GM19438 (cell line): Measurements from ENCODE around the gene RSU1.

Experiments used
- ATAC-seq: cut with Tn5 transposase; IDR thresholded peaks from one replicate; pipeline ENCODE4 v1.9.1; 2021; ENCODE audit warnings: low read depth; ENCODE audit not compliant: unreplicated experiment

RSU1 gene

DNA sequence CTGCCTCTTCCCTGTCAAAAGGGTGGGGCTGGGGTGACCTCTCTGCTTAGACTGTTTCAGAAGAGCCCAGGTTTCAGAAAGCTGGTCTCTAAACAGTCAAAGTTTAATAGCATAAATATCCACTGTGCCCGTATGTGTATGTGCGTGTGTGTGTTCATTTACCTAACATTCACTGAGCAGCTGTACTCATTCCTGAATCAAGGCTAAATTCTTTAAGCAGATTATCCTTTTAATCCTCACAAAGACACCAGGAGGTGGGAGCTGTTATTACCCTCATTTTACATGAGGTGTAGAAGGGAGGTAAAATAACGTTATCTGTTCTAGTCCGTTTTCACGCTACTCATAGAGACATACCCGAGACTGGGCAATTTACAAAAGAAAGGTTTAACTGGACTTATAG is 72.2 kb downstream of the RSU1 start:
- no peak for ATAC-seq

DNA sequence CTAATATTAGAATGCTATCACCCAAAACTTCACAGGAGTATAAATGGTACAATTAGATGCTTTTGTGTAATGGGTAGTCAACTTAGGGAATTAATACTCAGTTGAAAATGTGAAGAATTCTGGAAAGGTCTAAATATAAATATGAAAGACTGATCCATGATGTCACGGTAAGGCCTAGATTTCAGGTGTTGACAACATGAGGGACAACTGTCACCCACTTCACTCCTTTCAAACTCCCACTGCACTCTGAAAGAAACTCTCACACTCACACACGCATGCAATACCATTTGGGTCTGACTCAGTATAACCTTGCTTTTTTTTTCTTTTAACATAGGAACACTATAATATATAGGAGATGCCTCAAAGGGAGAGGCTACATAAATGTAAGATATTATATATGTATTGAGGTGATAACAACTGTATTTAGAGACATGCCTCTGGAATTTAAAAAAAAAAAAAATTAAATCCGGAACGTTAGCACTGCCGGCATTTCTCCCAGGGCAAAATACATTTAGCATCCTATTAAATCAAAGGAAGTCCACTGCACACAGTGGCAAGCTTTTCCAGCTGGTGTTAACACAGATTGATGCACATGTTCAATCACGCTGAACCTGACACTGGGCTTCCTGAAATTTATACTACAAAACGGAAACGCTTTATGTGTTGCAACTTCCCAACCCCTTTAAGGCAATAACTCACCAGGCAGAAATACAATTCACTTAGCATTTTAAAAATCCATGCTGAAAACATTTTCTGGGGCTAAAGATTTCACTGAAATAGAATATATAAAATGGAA is 74.9 kb downstream of the RSU1 start:
- ATAC-seq = no peak

DNA sequence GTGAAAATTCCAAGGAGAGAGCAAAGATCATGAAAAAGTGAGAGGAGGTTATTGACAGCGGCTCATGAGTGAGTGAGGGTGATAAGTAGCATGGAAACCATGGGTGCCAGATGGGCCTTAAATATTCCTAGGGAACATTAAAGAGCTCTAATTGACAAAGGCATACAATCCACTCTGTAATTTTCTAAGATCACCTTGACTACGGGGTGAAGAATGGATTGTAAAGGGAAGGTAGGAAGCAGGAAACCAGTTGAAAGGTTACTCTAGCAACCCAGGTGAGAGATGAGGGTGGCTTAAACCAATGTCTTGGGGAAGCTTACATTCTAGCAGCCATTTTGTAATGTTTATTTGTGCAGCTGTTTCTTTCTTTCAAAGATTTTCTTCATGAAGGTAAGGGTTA is 75.7 kb downstream of the RSU1 start:
- ATAC-seq = no peak

DNA sequence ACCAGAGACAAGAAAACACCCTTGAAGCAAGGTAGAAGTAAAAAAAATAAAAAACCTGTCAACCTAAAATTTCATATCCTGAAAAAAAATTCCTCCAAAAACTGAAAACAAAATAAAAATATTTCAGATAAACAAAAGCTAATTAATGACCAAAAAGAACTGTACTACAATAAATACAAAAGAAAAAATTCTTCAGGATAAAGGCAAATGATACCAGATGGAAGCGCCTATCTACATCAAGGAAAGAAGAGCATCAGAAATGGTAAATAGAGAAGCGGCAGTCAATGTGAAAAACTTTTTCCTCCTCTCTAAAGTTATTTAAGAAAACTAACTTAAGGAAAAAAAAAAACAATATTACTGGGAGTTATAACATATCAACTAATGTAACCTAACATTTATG is 79.8 kb downstream of the RSU1 start:
- ATAC-seq = no peak

DNA sequence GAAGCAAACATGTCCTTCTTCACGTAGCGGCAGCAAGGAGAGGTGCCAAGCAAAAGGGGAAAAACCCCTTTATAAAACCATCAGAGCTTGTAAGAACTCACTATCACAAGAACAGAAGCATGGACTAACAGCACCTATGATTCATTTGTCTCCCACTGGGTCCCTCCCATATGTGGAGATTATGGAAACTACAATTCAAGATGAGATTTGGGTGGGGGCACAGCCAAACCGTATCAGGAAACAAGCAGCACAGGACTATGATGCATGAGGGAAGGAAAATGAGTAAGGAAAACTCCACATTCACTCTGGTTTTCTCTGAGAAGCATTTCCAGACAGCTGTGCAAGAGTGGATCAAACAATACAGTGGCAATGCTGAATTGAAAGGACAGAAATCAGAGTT is 81.6 kb downstream of the RSU1 start:
- ATAC-seq = no peak

DNA sequence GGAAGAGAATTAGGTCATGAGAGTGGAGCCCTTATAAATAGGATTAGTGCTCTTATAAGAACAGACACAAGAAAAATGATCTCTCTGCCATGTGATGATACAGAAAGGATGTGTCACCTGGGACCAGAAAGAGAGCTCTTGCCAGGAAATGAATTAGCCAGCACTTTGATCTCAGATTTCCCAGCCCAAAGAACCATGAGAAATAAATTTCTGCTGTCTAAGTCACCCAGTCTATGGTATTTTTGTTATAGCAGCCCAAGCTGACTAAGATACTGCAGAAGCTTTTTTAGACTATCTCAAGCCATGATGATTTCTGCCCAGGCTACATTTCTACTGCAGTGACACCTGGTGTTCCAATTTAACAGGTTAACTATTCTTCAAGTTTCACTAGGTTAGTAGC is 84.8 kb downstream of the RSU1 start:
- ATAC-seq = no peak

DNA sequence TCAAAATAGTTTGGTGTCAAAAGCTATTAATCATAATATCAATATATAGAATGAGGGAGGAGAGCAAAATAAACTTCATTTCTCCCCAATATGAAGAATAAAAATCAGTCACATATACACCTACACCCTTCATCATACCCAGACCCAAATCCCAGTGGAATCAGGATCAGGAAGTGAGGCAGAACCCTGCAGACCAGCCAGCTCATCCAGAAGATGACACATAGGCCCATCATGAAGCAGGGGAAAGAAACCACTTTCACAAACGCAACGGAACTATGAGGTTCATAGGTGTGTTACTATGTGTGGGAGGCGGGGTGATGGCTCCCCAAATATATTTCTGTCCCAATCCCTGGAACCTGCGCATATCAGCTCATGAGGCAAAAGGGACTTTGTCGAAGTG is 89.0 kb downstream of the RSU1 start:
- ATAC-seq = no peak

DNA sequence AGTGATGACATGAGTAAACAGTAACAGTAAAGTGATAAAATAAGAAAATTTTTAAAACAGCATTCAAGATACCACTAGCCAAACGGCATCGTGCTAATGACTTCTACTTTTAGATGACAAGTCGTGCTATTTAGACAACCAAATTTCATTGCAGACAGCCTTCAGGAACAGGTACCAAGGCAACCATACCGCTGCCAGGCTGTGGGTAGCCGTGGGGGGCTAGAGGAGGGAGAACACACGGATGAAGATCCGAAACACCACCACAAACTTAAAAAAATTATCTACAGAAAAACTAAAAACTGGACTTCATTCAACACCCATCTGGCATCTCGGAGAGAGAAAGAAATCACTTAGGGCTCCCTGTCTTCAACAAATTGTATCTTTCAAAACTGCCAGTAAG is 89.6 kb downstream of the RSU1 start:
- ATAC-seq = no peak

DNA sequence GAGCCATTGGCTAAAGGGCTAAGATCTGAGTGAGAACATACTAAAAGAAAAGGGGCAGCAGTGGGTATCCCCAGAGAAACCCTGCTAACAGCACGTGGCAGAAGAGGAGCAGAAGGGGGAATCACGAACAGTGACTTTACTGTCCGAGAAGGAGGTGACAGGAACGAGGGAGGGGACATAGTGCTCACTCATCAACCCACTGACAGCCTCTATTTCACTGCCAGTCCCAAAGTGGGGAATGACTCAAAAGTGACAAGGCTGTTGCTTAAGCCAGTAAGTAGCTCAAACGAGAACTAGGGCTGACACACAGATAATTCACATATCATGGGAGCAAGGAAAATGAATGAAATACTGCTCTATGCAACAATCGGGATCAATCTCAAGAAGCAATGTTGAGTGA is 92.7 kb downstream of the RSU1 start:
- no peak for ATAC-seq

DNA sequence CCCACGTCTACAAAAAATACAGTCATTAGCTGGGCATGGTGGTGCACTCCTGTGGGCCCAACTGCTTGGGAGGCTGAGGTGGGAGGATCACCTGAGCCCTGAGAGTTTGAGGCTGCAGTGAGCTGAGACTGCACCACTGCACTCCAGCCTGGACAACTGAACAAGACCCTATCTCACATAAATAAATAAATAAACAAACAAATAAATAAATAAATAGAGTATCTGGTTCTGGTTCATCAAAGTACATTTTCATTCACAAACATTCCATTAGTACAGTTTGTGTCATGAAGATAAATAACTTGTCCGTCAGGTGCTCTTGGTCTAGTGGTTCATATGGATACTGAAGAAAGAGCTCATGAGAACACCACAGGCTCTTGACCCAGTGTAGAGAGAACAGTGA is 96.4 kb downstream of the RSU1 start:
- no peak for ATAC-seq

DNA sequence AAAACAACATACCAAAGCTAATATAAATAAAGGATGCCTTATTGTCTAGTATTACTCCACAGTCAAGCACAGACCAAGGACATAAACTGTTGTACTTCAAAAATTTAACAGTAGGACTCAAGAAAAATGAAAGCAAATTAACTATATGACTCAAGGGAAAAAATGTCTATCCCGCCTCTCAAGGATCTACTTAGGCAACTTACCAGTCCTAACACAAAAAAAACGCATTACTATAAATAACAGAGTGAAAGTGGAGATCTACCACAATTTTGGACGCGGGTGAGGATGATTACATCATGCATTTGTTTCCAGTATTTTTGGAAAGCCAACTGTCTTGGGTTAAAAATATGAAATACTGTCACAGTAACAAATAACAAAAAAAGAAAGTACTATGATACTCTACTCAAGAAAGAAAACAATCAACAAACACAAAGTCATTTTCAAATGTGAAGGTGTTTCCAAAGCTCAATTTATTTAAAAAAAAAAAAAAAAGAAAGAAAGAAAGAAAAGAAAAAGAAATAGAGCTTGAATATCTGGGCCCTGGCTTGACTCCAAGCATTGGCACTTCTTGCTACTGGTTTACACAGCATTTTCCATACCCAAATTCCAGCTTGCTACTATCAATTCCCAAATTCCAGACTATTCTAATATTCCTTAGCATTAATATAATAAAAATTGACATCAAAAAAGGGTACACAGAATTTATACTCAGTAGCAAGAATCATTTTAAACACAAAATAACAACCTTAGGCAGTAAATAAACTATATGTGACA is 99.4 kb downstream of the RSU1 start:
- ATAC-seq = no peak

DNA sequence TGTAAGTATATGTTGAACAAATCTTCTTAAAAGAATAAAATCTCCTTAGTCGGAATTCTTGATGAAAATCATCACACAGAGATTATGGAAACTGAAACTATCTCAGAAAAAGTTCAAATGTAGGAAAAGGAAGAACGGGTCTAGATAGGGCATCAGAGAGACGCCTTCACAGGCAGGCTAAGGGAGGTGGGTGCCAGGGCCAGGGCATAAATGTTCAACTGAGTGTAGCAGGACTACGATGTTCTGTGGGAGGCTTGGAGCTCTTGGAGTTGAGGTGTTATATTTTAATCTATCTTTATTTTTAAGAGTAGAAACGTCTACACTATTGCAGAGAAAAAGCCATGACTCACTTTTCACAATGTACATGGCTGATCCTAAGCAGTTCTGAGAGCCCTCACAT is 101.2 kb downstream of the RSU1 start:
- no peak for ATAC-seq

DNA sequence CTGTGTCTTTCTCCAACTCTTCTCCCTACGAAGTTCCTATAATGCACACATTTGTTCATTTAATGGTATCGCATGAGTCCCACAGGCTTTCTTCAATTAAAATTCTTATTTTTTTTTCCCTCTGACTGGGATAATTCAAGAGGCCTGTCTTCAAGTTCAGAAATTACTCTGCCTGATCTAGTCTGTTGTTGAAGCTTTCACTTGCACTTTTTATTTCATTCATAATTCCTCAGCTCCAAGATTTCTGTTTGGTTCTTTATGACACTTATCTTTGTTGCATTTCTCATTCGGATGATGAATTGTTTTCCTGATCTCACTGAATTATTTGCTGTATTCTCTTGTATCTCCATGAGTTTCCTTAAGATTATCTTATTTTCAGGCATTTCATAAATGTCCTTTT is 103.9 kb downstream of the RSU1 start:
- ATAC-seq = no peak

DNA sequence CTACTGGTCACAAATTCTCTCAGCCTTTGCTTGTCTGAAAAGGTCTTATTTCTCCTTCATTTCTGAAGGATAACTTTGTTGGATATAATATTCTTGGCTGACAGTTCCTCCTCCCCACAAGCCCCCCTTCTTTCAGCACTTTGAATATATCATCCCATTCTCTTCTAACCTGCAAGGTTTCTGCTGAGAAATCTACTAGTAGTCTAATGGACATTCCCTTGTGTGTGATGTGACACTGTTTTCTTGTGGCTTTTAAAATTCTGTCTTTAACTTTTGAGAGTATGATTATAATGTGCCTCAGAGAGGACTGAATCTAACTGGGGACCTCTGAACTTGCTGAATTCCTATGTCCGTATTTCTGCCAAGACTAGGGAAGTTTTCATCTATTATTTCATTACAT is 104.3 kb downstream of the RSU1 start:
- ATAC-seq = no peak

DNA sequence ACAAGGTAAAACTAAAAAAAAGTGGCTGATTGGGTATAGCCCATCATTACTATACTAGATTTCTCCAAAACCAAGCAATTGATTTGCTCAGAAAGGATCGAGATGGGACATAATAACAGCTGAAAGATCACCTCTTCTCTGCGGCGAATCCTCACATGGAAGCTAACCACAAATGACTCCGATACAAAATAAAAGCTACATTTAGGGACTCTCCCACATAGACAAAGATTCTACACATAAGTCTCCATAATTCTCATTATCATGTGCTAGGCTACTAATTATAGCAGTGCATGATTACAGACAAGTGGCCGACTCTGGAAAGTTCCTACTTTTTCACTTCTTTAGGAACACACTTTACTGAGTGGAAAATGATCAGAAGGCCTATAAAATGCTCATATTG is 116.9 kb downstream of the RSU1 start:
- ATAC-seq = no peak

DNA sequence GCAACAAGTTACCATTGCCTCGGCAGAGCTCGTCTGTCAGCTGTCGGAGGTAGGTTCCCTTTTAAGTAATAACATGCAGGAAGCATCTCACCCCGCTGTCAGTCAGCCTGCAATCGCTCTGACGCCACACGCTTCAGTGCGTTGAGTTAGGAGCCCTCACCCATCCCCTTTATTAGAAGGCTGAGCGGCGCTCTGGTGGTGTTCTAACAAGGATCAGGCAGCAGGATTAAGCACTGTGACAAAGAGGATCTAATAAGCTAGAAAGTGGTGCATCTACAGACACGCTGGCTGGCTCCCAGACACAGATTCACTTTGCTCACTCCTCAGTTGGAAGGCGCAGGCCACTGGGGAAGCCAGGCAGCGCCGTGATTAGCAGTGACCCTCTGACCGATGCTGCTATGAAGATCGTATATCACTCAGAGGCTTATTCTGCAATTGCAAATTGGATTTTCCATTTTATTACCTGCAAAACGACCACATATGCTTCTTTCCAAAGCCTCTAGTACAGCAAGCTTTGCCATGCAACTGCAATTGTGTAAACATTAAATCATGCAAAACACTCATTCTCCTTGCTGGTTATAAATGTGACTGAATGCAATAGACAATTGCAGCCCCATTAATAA is 117.7 kb downstream of the RSU1 start:
- no peak for ATAC-seq

DNA sequence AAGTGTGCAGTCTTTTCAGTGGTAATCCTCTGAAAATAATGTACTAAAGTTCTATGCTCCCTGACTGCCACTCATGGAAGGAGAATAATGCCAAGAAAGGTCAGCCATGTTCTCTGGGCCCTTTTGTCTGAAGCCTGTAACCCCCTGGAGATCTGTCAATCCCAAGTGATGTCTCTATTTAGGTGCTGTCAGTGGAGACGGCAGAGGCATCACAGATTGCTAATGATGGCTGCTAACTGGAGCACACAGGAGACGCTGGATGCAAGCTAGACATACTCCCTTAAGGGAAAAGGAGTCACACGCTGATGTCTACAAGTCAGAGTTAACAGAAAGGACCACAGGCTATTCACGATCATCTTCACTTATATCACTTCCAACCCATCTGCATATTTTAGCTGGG is 118.8 kb downstream of the RSU1 start:
- ATAC-seq = no peak

DNA sequence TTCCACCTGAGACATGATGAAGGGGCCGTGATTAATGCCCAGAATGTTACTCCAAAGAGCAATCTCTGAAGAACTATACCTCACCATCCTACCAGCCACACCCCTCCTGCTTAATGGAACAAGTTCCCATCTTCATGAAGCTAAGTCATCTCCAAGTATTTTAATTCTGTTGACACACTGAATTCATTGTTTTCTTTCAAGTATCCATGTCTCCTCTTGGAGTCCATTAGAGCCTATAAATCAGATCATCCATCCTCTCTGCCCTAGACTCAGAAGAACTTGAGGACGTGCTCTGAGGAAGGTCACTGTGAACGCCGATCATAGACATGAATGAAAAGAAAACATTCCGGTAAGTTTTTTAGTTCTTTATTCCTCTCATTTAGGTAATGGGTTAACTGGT is 126.8 kb downstream of the RSU1 start:
- ATAC-seq = no peak

DNA sequence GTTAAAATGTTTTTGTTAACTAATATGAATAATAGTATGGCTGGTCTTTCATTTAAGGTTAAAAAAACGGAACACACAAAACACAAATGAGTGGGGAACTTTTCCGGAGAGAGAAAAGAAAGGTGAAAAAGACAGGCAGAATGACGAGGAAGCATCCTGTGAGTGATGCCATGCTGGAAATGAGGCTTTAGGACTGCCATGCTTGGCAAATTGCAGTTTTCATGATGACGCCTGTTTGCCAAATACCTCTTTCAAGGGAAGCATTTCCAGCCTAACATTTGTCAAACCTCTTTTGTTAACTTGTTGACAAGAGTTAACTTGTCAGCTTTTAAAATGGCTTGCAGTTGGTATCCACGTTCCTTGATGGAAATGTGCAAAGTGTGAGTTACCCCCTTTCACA is 127.5 kb downstream of the RSU1 start:
- no peak for ATAC-seq

DNA sequence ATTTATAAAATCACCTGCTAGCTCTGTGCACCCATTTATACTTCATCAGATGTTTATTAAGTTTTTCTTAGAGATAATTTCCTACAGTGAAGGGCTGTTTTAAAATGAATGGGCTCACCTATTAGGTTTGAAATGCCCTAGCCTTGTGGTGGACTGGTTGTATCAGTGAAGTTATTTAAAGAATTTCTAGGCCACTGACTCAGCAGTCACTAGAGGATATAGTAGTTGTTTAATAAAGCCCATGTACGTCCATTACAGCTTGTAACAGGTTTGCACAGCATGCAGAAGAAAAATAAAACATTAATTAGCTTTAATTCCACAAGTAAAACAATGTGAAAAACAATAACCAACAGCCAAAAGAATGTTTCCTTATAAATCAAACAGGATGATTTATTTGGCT is 128.0 kb downstream of the RSU1 start:
- ATAC-seq = no peak

DNA sequence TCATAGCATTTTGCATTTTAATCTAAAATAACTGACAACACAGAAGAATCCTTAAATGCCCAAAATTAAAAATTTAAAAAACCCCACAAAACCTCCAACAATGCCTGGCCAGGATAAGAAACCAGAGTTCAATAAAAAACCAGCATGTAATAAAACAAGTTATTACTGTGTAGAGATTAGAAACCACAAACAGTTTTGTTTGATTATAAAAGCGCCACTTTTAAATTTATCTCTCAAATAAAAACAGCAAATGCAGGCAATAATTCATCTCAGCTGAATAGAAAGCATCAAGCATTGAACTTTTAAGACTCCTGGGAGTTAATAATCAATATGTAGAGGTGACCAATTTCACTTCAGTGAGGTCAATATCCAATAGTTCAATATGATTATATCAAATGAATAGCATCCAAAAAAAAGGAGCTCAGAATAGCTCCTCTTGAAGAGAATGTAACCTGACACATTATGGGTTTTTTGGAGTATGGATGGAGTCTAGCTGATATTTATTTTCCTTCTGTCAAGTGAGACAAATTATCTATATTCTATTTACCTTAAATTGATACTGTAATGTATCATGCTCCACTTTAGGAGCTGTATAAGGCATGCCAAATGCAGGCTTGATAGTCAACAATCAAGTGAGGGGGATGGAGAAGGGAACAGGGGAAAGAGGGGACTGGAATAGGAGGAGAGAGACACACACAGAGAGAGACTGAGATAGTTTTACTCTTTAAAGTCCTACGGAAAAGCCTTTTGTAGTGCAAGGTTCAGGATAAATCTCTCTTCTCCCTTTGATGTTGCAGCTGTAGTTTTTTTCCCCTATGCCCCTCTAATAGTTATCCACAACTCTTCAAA is 130.9 kb downstream of the RSU1 start:
- no peak for ATAC-seq
